IPS-15b (cell line): ENCODE data around the gene PLOD2.

Experiments used
- H3K27me3 ChIP-seq: one replicate; pipeline ENCODE4 v1.6.1; 2013; ENCODE audit warnings: low read length; ENCODE audit not compliant: control insufficient read depth, insufficient read depth
- H3K36me3 ChIP-seq: one replicate; pipeline ENCODE4 v1.6.1; 2013; ENCODE audit warnings: low read length; ENCODE audit not compliant: control insufficient read depth, insufficient read depth
- H3K4me1 ChIP-seq: one replicate; pipeline ENCODE4 v1.6.1; 2013; ENCODE audit warnings: mild to moderate bottlenecking, low read length; ENCODE audit not compliant: control insufficient read depth, insufficient read depth
- H3K4me3 ChIP-seq: one replicate; pipeline ENCODE4 v1.5.1; 2013; ENCODE audit warnings: low read depth, low read length
- H3K9ac ChIP-seq: one replicate; pipeline ENCODE4 v1.6.1; 2013; ENCODE audit warnings: low read depth, mild to moderate bottlenecking, low read length
- H3K9me3 ChIP-seq: one replicate; pipeline ENCODE4 v1.6.1; 2013; ENCODE audit warnings: mild to moderate bottlenecking, low read length; ENCODE audit not compliant: control insufficient read depth, insufficient read depth

The PLOD2 gene

GRCh38 chr3:146156095-146156494, 4.9 kb downstream of the PLOD2 start:
- Histone ChIP-seq H3K9ac (no peak overlapping the region), H3K36me3 (no peaks in the 10 kb centered on the region), H3K27me3 (no peaks in the 10 kb centered on the region), H3K9me3 (no peaks in the 10 kb centered on the region), H3K4me3 (no peak overlapping the region), H3K4me1 (peaks cover 5% of the 10 kb centered on the region)

- H3K4me1 ChIP-seq: peaks cover 5% of the 10 kb centered on the region
Observed at GRCh38 chr3:146154995-146155394, 6.0 kb downstream of the PLOD2 start.

GRCh38 chr3:146154316-146154715, 6.7 kb downstream of the PLOD2 start:
- Histone ChIP-seq H3K4me1 (peaks cover 3% of the 10 kb centered on the region), H3K9me3 (no peaks in the 10 kb centered on the region), H3K36me3 (no peaks in the 10 kb centered on the region), H3K4me3 (no peak overlapping the region), H3K27me3 (no peaks in the 10 kb centered on the region), H3K9ac (no peak overlapping the region)

More at GRCh38 chr3:146154995-146155394, 6.0 kb downstream of the PLOD2 start:
- no peaks in the 10 kb centered on the region for H3K27me3 ChIP-seq
- no peak overlapping the region for H3K4me3 ChIP-seq
- H3K9ac ChIP-seq: no peak overlapping the region
- H3K36me3 ChIP-seq: no peaks in the 10 kb centered on the region
- no peaks in the 10 kb centered on the region for H3K9me3 ChIP-seq

DNA sequence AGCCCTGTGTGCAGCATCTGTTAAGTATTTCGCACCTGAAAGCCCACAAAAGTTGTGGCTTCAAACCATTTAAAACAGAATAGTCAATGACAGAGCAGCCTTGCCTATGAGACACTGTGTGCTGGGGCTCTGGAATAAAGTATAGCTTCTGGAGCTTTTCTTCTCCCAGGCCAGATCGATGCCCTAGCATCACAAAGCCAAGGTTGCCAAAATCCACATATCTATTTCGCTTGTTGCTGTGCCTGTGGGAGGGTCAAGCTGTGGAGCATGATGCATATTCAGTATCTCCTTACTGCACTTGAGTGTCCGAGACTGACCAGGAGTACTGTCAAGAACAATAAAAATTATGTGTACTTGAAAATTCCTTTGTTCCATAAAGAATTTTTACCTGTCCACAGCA, 7.6 kb downstream of the PLOD2 start:
- no peak overlapping the region for H3K4me3 ChIP-seq

GRCh38 chr3:146152834-146153233, 8.2 kb downstream of the PLOD2 start:
- Histone ChIP-seq H3K36me3 (no peaks in the 10 kb centered on the region), H3K4me3 (no peak overlapping the region), H3K27me3 (no peaks in the 10 kb centered on the region), H3K4me1 (peaks cover 3% of the 10 kb centered on the region), H3K9ac (no peak overlapping the region), H3K9me3 (no peaks in the 10 kb centered on the region)

More for the DNA sequence above, 7.6 kb downstream of the PLOD2 start:
- Histone ChIP-seq H3K36me3 (no peaks in the 10 kb centered on the region), H3K4me1 (peaks cover 3% of the 10 kb centered on the region), H3K27me3 (no peaks in the 10 kb centered on the region), H3K9me3 (no peaks in the 10 kb centered on the region), H3K9ac (no peak overlapping the region)

DNA sequence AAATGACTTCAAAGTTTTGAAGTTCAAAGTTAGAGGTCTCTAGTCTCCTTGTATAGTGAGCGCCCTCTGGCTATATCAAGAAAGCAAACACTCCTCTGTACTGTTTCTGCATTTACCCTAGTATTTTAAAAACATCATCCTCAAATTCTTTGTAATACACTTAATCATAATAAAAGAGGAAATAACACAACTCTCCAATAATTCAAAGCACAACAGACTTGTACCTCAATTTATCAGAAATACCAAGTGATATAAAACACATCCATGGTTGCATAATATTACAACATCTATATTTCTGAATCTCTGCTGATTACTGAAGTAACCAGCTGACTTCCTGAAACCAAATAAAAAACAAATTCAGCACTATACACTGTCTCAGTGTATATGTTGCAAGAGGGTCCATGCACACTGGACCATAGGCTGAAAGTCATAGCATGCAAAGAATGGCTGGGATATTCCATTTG, 12.5 kb downstream of the PLOD2 start:
- no peaks in the 10 kb centered on the region for H3K27me3 ChIP-seq
- H3K4me1 ChIP-seq: peaks cover 3% of the 10 kb centered on the region
- H3K36me3 ChIP-seq: no peaks in the 10 kb centered on the region
- no peaks in the 10 kb centered on the region for H3K9me3 ChIP-seq
- H3K9ac ChIP-seq: no peak overlapping the region
- H3K4me3 ChIP-seq: no peak overlapping the region

DNA sequence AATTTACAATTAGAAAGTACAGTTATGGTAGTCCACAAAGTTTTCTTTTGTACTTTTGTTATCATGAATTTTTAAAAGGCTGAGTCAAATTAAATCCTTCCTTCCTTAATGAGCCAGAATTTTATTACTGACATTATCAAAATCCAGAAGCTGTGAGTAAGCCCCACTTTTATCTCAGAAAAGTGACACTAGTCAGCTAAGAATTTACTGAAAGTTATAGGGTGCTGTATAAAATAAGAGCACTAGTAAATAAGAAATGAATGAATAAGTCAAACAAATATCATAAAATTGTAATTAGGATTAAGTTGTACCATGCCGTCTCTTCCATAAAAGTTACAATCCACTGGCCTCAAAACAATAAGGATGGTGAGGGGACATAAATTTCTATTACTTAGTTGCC, 15.3 kb downstream of the PLOD2 start:
- Histone ChIP-seq H3K27me3 (no peaks in the 10 kb centered on the region), H3K4me1 (no peaks in the 10 kb centered on the region), H3K36me3 (no peaks in the 10 kb centered on the region), H3K9me3 (no peaks in the 10 kb centered on the region), H3K4me3 (no peak overlapping the region), H3K9ac (no peak overlapping the region)

DNA sequence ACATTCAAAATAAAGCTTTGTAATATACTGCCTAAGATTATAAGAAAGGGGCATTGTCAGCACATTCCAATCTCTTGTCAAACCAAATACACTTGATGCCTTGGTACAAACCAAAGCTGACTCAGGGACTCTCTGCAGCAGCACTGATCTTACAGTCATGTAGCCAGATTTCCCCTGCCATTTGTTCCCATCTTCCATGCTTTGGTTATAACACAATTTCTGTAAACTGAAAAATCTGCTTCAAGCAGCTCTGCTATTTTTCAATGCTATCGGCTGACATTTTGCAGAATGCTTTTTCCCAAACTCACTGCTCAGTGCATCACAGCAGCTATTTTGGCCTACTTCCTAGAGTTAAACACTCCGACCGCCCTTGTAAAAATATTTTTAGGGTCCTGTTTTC, 18.2 kb downstream of the PLOD2 start:
- Histone ChIP-seq H3K9ac (no peak overlapping the region), H3K4me3 (no peak overlapping the region), H3K36me3 (no peaks in the 10 kb centered on the region), H3K4me1 (peaks cover 5% of the 10 kb centered on the region), H3K9me3 (no peaks in the 10 kb centered on the region), H3K27me3 (no peaks in the 10 kb centered on the region)

GRCh38 chr3:146139586-146140110, 21.3 kb downstream of the PLOD2 start:
- H3K36me3 ChIP-seq: no peaks in the 10 kb centered on the region
- no peaks in the 10 kb centered on the region for H3K9me3 ChIP-seq
- H3K4me3 ChIP-seq: no peak overlapping the region
- H3K9ac ChIP-seq: no peak overlapping the region
- peaks cover 5% of the 10 kb centered on the region for H3K4me1 ChIP-seq
- no peaks in the 10 kb centered on the region for H3K27me3 ChIP-seq

DNA sequence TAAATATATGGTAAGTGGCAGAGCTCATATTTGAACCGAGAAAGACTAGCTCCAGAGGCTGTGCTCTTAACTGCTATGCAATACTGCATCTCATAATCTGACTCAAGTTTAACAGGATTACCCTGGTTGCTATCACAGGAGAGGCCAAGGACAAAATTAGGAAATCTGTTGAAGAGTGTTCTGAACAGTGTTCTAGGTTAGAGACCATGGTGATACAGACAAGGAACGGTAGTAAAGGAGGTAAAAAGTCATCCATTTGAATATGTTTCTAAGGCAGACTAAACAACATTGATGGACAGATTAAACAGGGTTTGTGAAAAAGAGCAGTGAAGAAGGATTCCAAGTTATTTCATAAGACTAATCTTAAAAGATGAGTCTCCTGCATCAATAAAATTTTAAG, 22.1 kb downstream of the PLOD2 start:
- Histone ChIP-seq H3K36me3 (no peaks in the 10 kb centered on the region), H3K9me3 (no peaks in the 10 kb centered on the region), H3K4me1 (peaks cover 7% of the 10 kb centered on the region), H3K27me3 (no peaks in the 10 kb centered on the region), H3K4me3 (no peak overlapping the region), H3K9ac (no peak overlapping the region)

- no peaks in the 10 kb centered on the region for H3K9me3 ChIP-seq
- H3K4me1 ChIP-seq: peaks cover 7% of the 10 kb centered on the region
- H3K36me3 ChIP-seq: no peaks in the 10 kb centered on the region
- H3K9ac ChIP-seq: no peak overlapping the region
- H3K27me3 ChIP-seq: no peaks in the 10 kb centered on the region
- H3K4me3 ChIP-seq: no peak overlapping the region
Observed at GRCh38 chr3:146136647-146137046, 24.3 kb downstream of the PLOD2 start.

GRCh38 chr3:146134348-146135117, 26.5 kb downstream of the PLOD2 start:
- no peak overlapping the region for H3K9ac ChIP-seq
- H3K4me1 ChIP-seq: peaks cover 2% of the 10 kb centered on the region
- H3K4me3 ChIP-seq: no peak overlapping the region
- no peaks in the 10 kb centered on the region for H3K9me3 ChIP-seq
- no peaks in the 10 kb centered on the region for H3K27me3 ChIP-seq
- no peaks in the 10 kb centered on the region for H3K36me3 ChIP-seq
